Measurements from ENCODE around the gene SLC6A2.

The SLC6A2 gene

GRCh38 chr16:55713103-55713502 is 57.3 kb downstream of the SLC6A2 start:
- H2AFZ ChIP-seq (ENCODE audit: low read depth, low read length) = no peak overlapping the region
- TF ChIP-seq EZH2 (IDR thresholded peaks at IDR 0.05; ENCODE audit: borderline replicate concordance, low read depth, low read length, severe bottlenecking) = no peak
- no peak for TF ChIP-seq CTCF (IDR thresholded peaks at IDR 0.05; ENCODE audit: borderline replicate concordance, extremely low read depth, low read length, poor library complexity, severe bottlenecking)
- H3K4me3 ChIP-seq (ENCODE audit: low read depth in 1 of 2, low read length in 2 of 2) = no peak overlapping the region
- no peaks in the 10 kb centered on the region for H3K9me3 ChIP-seq (ENCODE audit: insufficient read depth, low read length, severe bottlenecking)
- no peaks in the 10 kb centered on the region for H3K36me3 ChIP-seq (ENCODE audit: insufficient read depth, low read length)
- no peak for DNase-seq
- ATAC-seq (ENCODE audit: insufficient read depth, low read depth) = no peak
- no peaks in the 10 kb centered on the region for H3K79me2 ChIP-seq (ENCODE audit: insufficient read depth, low read length)
- H3K27ac ChIP-seq (ENCODE audit: low read length) = no peak overlapping the region
- H3K4me1 ChIP-seq (ENCODE audit: insufficient read depth, low read length) = no peaks in the 10 kb centered on the region
- no peaks in the 10 kb centered on the region for H3K27me3 ChIP-seq (ENCODE audit: insufficient read depth, low read length, poor library complexity)
- H4K20me1 ChIP-seq (ENCODE audit: insufficient read depth, low read length) = peaks cover 9% of the 10 kb centered on the region; the same call in 1 of the 2 replicates
- no peak overlapping the region for H3K4me2 ChIP-seq (ENCODE audit: insufficient read depth, low read length)
- no peak overlapping the region for H3K9ac ChIP-seq (ENCODE audit: low read depth, low read length)

GRCh38 chr16:55717326-55717725 is 61.5 kb downstream of the SLC6A2 start:
- Histone ChIP-seq H3K4me3 (ENCODE audit: low read depth in 1 of 2, low read length in 2 of 2) (no peak overlapping the region), H3K9ac (ENCODE audit: low read depth, low read length) (no peak overlapping the region), H3K79me2 (ENCODE audit: insufficient read depth, low read length) (no peaks in the 10 kb centered on the region), H2AFZ (ENCODE audit: low read depth, low read length) (no peak overlapping the region), H3K4me1 (ENCODE audit: insufficient read depth, low read length) (no peaks in the 10 kb centered on the region), H4K20me1 (ENCODE audit: insufficient read depth, low read length) (no peaks in the 10 kb centered on the region), H3K27ac (ENCODE audit: low read length) (no peak overlapping the region), H3K9me3 (ENCODE audit: insufficient read depth, low read length, severe bottlenecking) (no peaks in the 10 kb centered on the region), H3K27me3 (ENCODE audit: insufficient read depth, low read length, poor library complexity) (no peaks in the 10 kb centered on the region), H3K36me3 (ENCODE audit: insufficient read depth, low read length) (no peaks in the 10 kb centered on the region), H3K4me2 (ENCODE audit: insufficient read depth, low read length) (no peak overlapping the region)
- TF ChIP-seq EZH2 (IDR thresholded peaks at IDR 0.05; ENCODE audit: borderline replicate concordance, low read depth, low read length, severe bottlenecking) (no peak), CTCF (IDR thresholded peaks at IDR 0.05; ENCODE audit: borderline replicate concordance, extremely low read depth, low read length, poor library complexity, severe bottlenecking) (no peak)
- ATAC-seq (ENCODE audit: insufficient read depth, low read depth) = no peak
- DNase-seq = no peak

GRCh38 chr16:55725055-55725777 is 69.4 kb downstream of the SLC6A2 start:
- Histone ChIP-seq H3K79me2 (ENCODE audit: insufficient read depth, low read length) (no peaks in the 10 kb centered on the region), H3K36me3 (ENCODE audit: insufficient read depth, low read length) (no peaks in the 10 kb centered on the region), H3K9ac (ENCODE audit: low read depth, low read length) (no peak overlapping the region), H3K9me3 (ENCODE audit: insufficient read depth, low read length, severe bottlenecking) (no peaks in the 10 kb centered on the region), H2AFZ (ENCODE audit: low read depth, low read length) (no peak overlapping the region), H4K20me1 (ENCODE audit: insufficient read depth, low read length) (no peaks in the 10 kb centered on the region), H3K27me3 (ENCODE audit: insufficient read depth, low read length, poor library complexity) (no peaks in the 10 kb centered on the region), H3K4me3 (ENCODE audit: low read depth in 1 of 2, low read length in 2 of 2) (no peak overlapping the region), H3K27ac (ENCODE audit: low read length) (no peak overlapping the region), H3K4me1 (ENCODE audit: insufficient read depth, low read length) (no peaks in the 10 kb centered on the region), H3K4me2 (ENCODE audit: insufficient read depth, low read length) (no peak overlapping the region)
- TF ChIP-seq CTCF (IDR thresholded peaks at IDR 0.05; ENCODE audit: borderline replicate concordance, extremely low read depth, low read length, poor library complexity, severe bottlenecking) (no peak), EZH2 (IDR thresholded peaks at IDR 0.05; ENCODE audit: borderline replicate concordance, low read depth, low read length, severe bottlenecking) (no peak)
- DNase-seq (no peak), ATAC-seq (ENCODE audit: insufficient read depth, low read depth) (no peak)

Data from DND-41 (cell line).